ENCODE measurements around the gene KAT5. TPM values are rescaled to one million over a fixed set of nuclear protein-coding genes. Genes with fewer than 3 reads are reported as not detected.
A peak's percentile ranks its signal among the peaks of the same experiment; 100 is the strongest.

The KAT5 gene
- total and polyA plus RNA-seq, 10 of the 15 experiments (the other 5 are each of a cell fraction or from before 2014, with no cell fraction given), result 3.4 to 66.1 (median 46.3) TPM

DNA sequence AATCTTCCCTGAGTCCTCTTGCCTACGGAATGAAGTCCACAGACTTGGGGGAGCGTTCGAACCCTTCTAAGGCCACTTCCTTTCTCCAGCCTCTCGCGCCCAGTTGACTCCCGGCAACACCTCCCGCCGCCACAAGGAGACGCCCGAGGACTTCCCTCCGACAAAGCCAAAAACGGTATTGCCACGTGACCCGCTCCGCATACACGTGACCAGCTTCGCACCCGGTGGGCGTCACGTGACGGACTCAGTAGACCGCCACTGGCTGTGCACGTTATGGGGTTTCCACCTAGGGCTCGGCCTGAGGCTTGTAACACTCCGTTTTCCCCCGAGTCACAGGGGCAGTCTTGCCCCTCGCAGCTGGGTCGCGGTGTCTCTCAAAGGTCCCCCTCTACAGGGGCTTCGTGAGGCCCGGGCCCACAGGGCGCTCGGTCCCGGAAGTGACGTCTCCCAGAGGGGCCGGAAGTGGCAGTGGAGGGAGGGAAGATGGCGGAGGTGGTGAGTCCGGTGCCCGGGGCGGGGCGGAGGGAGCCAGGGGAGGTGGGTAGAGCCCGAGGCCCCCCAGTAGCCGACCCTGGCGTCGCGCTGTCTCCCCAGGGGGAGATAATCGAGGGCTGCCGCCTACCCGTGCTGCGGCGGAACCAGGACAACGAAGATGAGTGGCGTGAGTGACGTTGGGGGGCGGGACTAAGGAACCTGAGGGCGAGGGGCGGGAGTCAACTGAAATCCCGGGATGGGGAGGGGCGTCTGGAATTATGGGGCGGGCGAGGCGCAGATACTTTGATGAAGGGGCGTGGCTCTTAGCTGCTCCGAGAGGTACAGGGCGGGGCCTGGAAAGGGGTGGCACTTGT, at the start of gene KAT5 (continued):
- TF ChIP-seq, protein P1, sequence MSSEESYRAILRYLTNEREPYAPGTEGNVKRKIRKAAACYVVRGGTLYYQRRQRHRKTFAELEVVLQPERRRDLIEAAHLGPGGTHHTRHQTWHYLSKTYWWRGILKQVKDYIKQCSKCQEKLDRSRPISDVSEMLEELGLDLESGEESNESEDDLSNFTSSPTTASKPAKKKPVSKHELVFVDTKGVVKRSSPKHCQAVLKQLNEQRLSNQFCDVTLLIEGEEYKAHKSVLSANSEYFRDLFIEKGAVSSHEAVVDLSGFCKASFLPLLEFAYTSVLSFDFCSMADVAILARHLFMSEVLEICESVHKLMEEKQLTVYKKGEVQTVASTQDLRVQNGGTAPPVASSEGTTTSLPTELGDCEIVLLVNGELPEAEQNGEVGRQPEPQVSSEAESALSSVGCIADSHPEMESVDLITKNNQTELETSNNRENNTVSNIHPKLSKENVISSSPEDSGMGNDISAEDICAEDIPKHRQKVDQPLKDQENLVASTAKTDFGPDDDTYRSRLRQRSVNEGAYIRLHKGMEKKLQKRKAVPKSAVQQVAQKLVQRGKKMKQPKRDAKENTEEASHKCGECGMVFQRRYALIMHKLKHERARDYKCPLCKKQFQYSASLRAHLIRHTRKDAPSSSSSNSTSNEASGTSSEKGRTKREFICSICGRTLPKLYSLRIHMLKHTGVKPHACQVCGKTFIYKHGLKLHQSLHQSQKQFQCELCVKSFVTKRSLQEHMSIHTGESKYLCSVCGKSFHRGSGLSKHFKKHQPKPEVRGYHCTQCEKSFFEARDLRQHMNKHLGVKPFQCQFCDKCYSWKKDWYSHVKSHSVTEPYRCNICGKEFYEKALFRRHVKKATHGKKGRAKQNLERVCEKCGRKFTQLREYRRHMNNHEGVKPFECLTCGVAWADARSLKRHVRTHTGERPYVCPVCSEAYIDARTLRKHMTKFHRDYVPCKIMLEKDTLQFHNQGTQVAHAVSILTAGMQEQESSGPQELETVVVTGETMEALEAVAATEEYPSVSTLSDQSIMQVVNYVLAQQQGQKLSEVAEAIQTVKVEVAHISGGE (CRISPR knock-in tag; IDR thresholded peaks at IDR 0.05), result peak; percentile 58
- TF ChIP-seq SP1 (IDR thresholded peaks at IDR 0.05; ENCODE audit: low read depth, low read length) (peak; percentile 57), CBFB (IDR thresholded peaks at IDR 0.05; ENCODE audit: low read depth) (no peak; the same call in 1 of the 2 replicates), PAX8 (IDR thresholded peaks at IDR 0.05) (peak; percentile 91; the same call in 1 of the 2 replicates), STAT3 (IDR thresholded peaks at IDR 0.05; ENCODE audit: low read depth, low read length) (no peak), ATF3 (IDR thresholded peaks at IDR 0.05; ENCODE audit: borderline replicate concordance, extremely low read depth, low read depth, low read length) (peak; percentile 100), NFYB (IDR thresholded peaks at IDR 0.05; ENCODE audit: insufficient read depth, low read depth, low read length) (peak; percentile 74; the same call in 1 of the 2 replicates), SPI1 (IDR thresholded peaks at IDR 0.05; ENCODE audit: borderline replicate concordance, insufficient read depth, low read depth, low read length) (peak; percentile 72), NFIC (IDR thresholded peaks at IDR 0.05; ENCODE audit: low read depth, low read length) (peak; percentile 91), STAT1 (conservative IDR thresholded peaks at IDR 0.05) (peak; percentile 87; the same call in 1 of the 2 replicates), RFX5 (IDR thresholded peaks at IDR 0.05; ENCODE audit: low read depth, low read length) (no peak; the same call in 1 of the 2 replicates), BCL3 (IDR thresholded peaks at IDR 0.05; ENCODE audit: borderline replicate concordance, insufficient read depth, low read depth, low read length, poor library complexity, severe bottlenecking) (no peak), FOXK2 (IDR thresholded peaks at IDR 0.05) (peak; percentile 86), KAT2A (conservative IDR thresholded peaks at IDR 0.05; ENCODE audit: control insufficient read depth, low read depth, low read length) (no peak), E4F1 (IDR thresholded peaks at IDR 0.05; ENCODE audit: borderline replicate concordance, partially characterized antibody) (peak; percentile 80), DPF2 (IDR thresholded peaks at IDR 0.05) (peak; percentile 86), TCF7 (IDR thresholded peaks at IDR 0.05; ENCODE audit: borderline replicate concordance) (no peak), SIX5 (IDR thresholded peaks at IDR 0.05; ENCODE audit: low read depth, low read length, severe bottlenecking) (no peak), HDAC2 (IDR thresholded peaks at IDR 0.05) (peak; percentile 88; the same call in 1 of the 2 replicates), CBX5 (IDR thresholded peaks at IDR 0.05; ENCODE audit: low read depth) (no peak)

Measured in GM12878 (cell line).